ENCODE results near the gene GALR2. TPM values are rescaled to one million over a fixed set of nuclear protein-coding genes. Genes with fewer than 3 reads are reported as not detected.

The GALR2 gene
- total and polyA plus RNA-seq, 9 of the 15 experiments (the other 6 are each of a cell fraction or from before 2014, with no cell fraction given), result 0.34 TPM; not detected in 8

DNA sequence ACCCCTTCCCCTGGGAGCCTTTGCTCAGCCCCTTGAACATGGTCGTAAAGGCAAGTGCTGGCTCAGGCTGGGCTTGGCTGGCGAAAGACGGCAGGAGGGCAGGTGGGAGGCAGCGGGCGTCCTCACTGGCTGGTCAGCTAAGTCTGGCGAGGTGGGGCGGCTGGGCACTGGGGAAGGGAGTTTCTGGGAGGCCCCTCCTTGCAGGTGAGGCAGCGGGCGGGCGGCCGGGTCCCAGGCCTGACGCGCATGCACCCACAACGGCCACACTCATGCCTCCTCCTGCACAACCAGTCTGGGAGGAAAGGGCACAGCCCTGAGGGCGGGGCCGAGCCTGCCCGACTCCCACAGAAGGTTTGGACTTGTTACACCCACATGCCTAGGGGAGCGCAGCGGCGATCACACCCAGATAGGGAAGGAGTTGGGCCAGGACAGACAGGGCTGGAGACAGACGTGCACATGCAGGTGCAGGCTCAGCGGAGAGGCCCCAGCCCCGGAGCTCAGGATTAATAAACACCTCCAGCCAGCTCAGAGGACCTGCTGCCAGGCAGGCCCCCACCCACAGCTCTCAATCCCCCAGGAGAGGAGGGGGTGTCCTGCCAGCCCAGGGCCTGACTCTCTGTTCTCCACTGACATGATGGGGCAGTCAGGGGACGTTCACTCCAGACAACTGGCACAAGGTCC is 47.3 kb upstream of the GALR2 start, which contains the start of gene EVPL:
TSS of gene EVPL (minus strand) at position 148 of the 681 bp plus-strand sequence. CDS start at position 40, 108 bp downstream.
- no peak within 1 kb of the TSS for H3K27ac ChIP-seq (ENCODE audit: extremely low read depth, low read depth, low read length)
- no peak for TF ChIP-seq ZBTB5 (IDR thresholded peaks at IDR 0.05)
- TF ChIP-seq, protein P1, sequence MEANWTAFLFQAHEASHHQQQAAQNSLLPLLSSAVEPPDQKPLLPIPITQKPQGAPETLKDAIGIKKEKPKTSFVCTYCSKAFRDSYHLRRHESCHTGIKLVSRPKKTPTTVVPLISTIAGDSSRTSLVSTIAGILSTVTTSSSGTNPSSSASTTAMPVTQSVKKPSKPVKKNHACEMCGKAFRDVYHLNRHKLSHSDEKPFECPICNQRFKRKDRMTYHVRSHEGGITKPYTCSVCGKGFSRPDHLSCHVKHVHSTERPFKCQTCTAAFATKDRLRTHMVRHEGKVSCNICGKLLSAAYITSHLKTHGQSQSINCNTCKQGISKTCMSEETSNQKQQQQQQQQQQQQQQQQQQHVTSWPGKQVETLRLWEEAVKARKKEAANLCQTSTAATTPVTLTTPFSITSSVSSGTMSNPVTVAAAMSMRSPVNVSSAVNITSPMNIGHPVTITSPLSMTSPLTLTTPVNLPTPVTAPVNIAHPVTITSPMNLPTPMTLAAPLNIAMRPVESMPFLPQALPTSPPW (CRISPR knock-in tag; IDR thresholded peaks at IDR 0.05), result no peak
- no peaks in the 10 kb centered on the region for H3K9me1 ChIP-seq (ENCODE audit: control insufficient read depth, insufficient read depth, low read length)
- H3K4me2 ChIP-seq (ENCODE audit: insufficient read depth, low read length), result no peak within 1 kb of the TSS
- ATAC-seq (no peak), DNase-seq (ENCODE audit: extremely low read depth in 1 of 4, low spot score in 3 of 4) (no peak), FAIRE-seq (no peak)
- H3K27me3 ChIP-seq (ENCODE audit: control insufficient read depth in 2 of 2, insufficient read depth in 2 of 2, low read length in 2 of 2), result no peaks in the 10 kb centered on the region; a peak in 1 of 5 replicates
- no peaks in the 10 kb centered on the region for H4K20me1 ChIP-seq (replicated peaks; ENCODE audit: control insufficient read depth, insufficient read depth, low read length)
- peaks cover 8 to 49% of the 10 kb centered on the region in 2 experiments for H3K4me1 ChIP-seq (replicated peaks in 1 of 2; ENCODE audit: control insufficient read depth in 2 of 2, insufficient read depth in 2 of 2, low read length in 2 of 2)
- intact Hi-C loops (cut with micrococcal nuclease) (no loop called here), in situ Hi-C loops (cut with MboI) (no loop called here)
- POLR2A ChIA-PET, result interaction anchor here (0.5 kb wide), 1 partner anchor 45 kb away, joined by 3 read pairs; the partner anchor contains the start of gene SRP68
- BruUV-seq (replicated peaks), result no TSS peak
- H3K9ac ChIP-seq (ENCODE audit: insufficient read depth in 1 of 2, low read depth in 2 of 2, low read length in 2 of 2), result no peak within 1 kb of the TSS; a peak in 1 of 4 replicates
- H3K9me3 ChIP-seq (replicated peaks; ENCODE audit: control insufficient read depth, insufficient read depth, low read depth, low read length), result no peaks in the 10 kb centered on the region
- no peak within 1 kb of the TSS for H2AFZ ChIP-seq (ENCODE audit: low read depth, low read length)
- H3K36me3 ChIP-seq (ENCODE audit: control insufficient read depth, insufficient read depth, low read length), result no peaks in the 10 kb centered on the region
- H3K4me3 ChIP-seq, result no peak within 1 kb of the TSS
- no peaks in the 10 kb centered on the region for H3K79me2 ChIP-seq (ENCODE audit: control insufficient read depth, insufficient read depth, low read length)
- CTCF ChIA-PET (ENCODE audit: low intra/inter-chr PET ratio), result no interaction called here
- 59% methylated on average over 18 of the region's 24 CpGs for WGBS (ENCODE audit: insufficient coverage, low coverage, missing lambda C conversion rate)

All from K562 (cell line).